Measurements from ENCODE around the gene CDH13.

The CDH13 gene

GRCh38 chr16:83516931-83517330, 890.2 kb downstream of the CDH13 start:
- no peak overlapping the region for H3K4me3 ChIP-seq (ENCODE audit: low read depth, low read length)

GRCh38 chr16:83517398-83517797, 890.6 kb downstream of the CDH13 start:
- no peak overlapping the region for H3K4me3 ChIP-seq (ENCODE audit: low read depth, low read length)

GRCh38 chr16:83520596-83520995, 893.8 kb downstream of the CDH13 start:
- no peak overlapping the region for H3K4me3 ChIP-seq (ENCODE audit: low read depth, low read length)

GRCh38 chr16:83530293-83530692, 903.5 kb downstream of the CDH13 start:
- H3K4me3 ChIP-seq (ENCODE audit: low read depth, low read length), result no peak overlapping the region

GRCh38 chr16:83532634-83533033, 905.9 kb downstream of the CDH13 start:
- no peak overlapping the region for H3K4me3 ChIP-seq (ENCODE audit: low read depth, low read length)

GRCh38 chr16:83533193-83533592, 906.4 kb downstream of the CDH13 start:
- no peak overlapping the region for H3K4me3 ChIP-seq (ENCODE audit: low read depth, low read length)

GRCh38 chr16:83538707-83539106, 911.9 kb downstream of the CDH13 start:
- no peak overlapping the region for H3K4me3 ChIP-seq (ENCODE audit: low read depth, low read length)

GRCh38 chr16:83539736-83540490, 913.1 kb downstream of the CDH13 start:
- H3K4me3 ChIP-seq (ENCODE audit: low read depth, low read length), result no peak overlapping the region

GRCh38 chr16:83541231-83541630, 914.5 kb downstream of the CDH13 start:
- H3K4me3 ChIP-seq (ENCODE audit: low read depth, low read length), result no peak overlapping the region

- no peak overlapping the region for H3K4me3 ChIP-seq (ENCODE audit: low read depth, low read length)
Observed at GRCh38 chr16:83542491-83542890, 915.7 kb downstream of the CDH13 start.

GRCh38 chr16:83549316-83550182, 922.8 kb downstream of the CDH13 start:
- H3K4me3 ChIP-seq (ENCODE audit: low read depth, low read length), result no peak overlapping the region

- H3K4me3 ChIP-seq (ENCODE audit: low read depth, low read length), result no peak overlapping the region
Observed at GRCh38 chr16:83550183-83550569, 923.4 kb downstream of the CDH13 start.

GRCh38 chr16:83552228-83552627, 925.5 kb downstream of the CDH13 start:
- H3K4me3 ChIP-seq (ENCODE audit: low read depth, low read length), result no peak overlapping the region

- no peak overlapping the region for H3K4me3 ChIP-seq (ENCODE audit: low read depth, low read length)
Observed at GRCh38 chr16:83552930-83553329, 926.2 kb downstream of the CDH13 start.

- no peak overlapping the region for H3K4me3 ChIP-seq (ENCODE audit: low read depth, low read length)
Observed at GRCh38 chr16:83554096-83554495, 927.3 kb downstream of the CDH13 start.

GRCh38 chr16:83554540-83554939, 927.8 kb downstream of the CDH13 start:
- no peak overlapping the region for H3K4me3 ChIP-seq (ENCODE audit: low read depth, low read length)

- H3K4me3 ChIP-seq (ENCODE audit: low read depth, low read length), result no peak overlapping the region
Observed at GRCh38 chr16:83561876-83562275, 935.1 kb downstream of the CDH13 start.

GRCh38 chr16:83568345-83568744, 941.6 kb downstream of the CDH13 start:
- no peak overlapping the region for H3K4me3 ChIP-seq (ENCODE audit: low read depth, low read length)

- no peak overlapping the region for H3K4me3 ChIP-seq (ENCODE audit: low read depth, low read length)
Observed at GRCh38 chr16:83574388-83574787, 947.6 kb downstream of the CDH13 start.

GRCh38 chr16:83577078-83577745, 950.4 kb downstream of the CDH13 start:
- H3K4me3 ChIP-seq (ENCODE audit: low read depth, low read length), result no peak overlapping the region

- H3K4me3 ChIP-seq (ENCODE audit: low read depth, low read length), result no peak overlapping the region
Observed at GRCh38 chr16:83578171-83578570, 951.4 kb downstream of the CDH13 start.

GRCh38 chr16:83579027-83579426, 952.3 kb downstream of the CDH13 start:
- no peak overlapping the region for H3K4me3 ChIP-seq (ENCODE audit: low read depth, low read length)
